Measurements from ENCODE around the gene IFI44L.

DNA sequence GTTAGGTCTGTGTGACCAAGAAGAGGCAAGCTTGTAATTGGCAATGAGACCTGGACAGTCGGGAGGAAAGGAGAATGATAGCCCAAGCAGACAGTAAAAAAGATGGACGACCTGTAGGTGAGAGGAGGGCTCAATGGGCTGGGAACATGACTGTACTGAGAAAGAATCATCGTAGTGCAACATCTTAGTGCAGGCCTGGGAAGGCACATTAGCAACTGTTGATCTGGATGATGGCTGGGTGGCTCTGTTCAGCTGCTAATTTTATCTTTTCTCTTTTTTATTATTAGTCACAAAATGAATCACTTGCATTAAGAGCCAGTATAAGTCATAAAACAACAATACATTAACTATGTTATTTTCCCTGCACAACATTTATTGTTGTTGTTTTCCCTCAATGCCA is 62.2 kb downstream of the IFI44L start:
- TF ChIP-seq MEF2A (IDR thresholded peaks at IDR 0.05; ENCODE audit: borderline replicate concordance, low read depth): no peak
- TF ChIP-seq CTCF (IDR thresholded peaks at IDR 0.05): no peak
- no peak for TF ChIP-seq FOXM1 (IDR thresholded peaks at IDR 0.05; ENCODE audit: low read depth)
- TF ChIP-seq NRF1 (IDR thresholded peaks at IDR 0.05; ENCODE audit: low read depth, low read length): no peak
- no peak for TF ChIP-seq TEAD4 (IDR thresholded peaks at IDR 0.05; ENCODE audit: borderline replicate concordance, insufficient read depth)
- TF ChIP-seq POLR2AphosphoS5 (IDR thresholded peaks at IDR 0.05; ENCODE audit: low read depth, low read length): no peak
- TF ChIP-seq REST (IDR thresholded peaks at IDR 0.05; ENCODE audit: low read depth, low read length): no peak
- no peak for TF ChIP-seq TAF1 (IDR thresholded peaks at IDR 0.05; ENCODE audit: borderline replicate concordance, low read depth, low read length)
- no peak for TF ChIP-seq EZH2phosphoT487 (IDR thresholded peaks at IDR 0.05; ENCODE audit: borderline replicate concordance, low read depth)
- no peak for TF ChIP-seq NFIC (IDR thresholded peaks at IDR 0.05; ENCODE audit: borderline replicate concordance)
- no peak for TF ChIP-seq SMC3 (IDR thresholded peaks at IDR 0.05; ENCODE audit: low read depth, low read length)

Measured in SK-N-SH (cell line).